Measurements from ENCODE around the gene KLF7. TPM values are rescaled to one million over a fixed set of nuclear protein-coding genes. Genes with fewer than 3 reads are reported as not detected.

KLF7 gene
- total RNA-seq, 1 donor from 2014 or later, result 35.8 TPM

DNA sequence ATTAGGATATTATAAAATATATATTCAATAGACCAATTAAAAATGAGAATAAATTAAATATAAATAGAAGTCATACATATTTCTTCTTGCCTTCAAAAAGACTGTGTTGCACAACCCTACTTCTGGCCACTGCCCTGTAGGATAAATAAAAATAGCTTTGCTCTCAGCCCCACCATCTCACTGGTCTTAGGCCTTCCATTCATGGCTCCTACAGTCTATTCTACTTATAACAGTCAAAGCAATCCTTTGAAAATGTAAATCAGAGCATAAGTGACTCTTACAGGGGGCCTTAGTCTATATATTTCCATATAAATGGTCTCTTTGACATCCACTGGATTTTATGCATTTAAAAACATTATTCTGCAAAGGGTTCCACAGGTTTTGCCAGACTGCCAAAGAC, 72.9 kb downstream of the KLF7 start:
- Histone ChIP-seq H3K27ac (no peak overlapping the region), H3K4me1 (peaks cover 17% of the 10 kb centered on the region), H3K9me3 (no peaks in the 10 kb centered on the region), H3K4me3 (no peak overlapping the region), H3K36me3 (no peaks in the 10 kb centered on the region), H3K27me3 (no peaks in the 10 kb centered on the region)
- TF ChIP-seq, protein P1, sequence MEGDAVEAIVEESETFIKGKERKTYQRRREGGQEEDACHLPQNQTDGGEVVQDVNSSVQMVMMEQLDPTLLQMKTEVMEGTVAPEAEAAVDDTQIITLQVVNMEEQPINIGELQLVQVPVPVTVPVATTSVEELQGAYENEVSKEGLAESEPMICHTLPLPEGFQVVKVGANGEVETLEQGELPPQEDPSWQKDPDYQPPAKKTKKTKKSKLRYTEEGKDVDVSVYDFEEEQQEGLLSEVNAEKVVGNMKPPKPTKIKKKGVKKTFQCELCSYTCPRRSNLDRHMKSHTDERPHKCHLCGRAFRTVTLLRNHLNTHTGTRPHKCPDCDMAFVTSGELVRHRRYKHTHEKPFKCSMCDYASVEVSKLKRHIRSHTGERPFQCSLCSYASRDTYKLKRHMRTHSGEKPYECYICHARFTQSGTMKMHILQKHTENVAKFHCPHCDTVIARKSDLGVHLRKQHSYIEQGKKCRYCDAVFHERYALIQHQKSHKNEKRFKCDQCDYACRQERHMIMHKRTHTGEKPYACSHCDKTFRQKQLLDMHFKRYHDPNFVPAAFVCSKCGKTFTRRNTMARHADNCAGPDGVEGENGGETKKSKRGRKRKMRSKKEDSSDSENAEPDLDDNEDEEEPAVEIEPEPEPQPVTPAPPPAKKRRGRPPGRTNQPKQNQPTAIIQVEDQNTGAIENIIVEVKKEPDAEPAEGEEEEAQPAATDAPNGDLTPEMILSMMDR (IDR thresholded peaks at IDR 0.05), result no peak
- TF ChIP-seq POLR2A (IDR thresholded peaks at IDR 0.05) (no peak), POLR2AphosphoS5 (IDR thresholded peaks at IDR 0.05; ENCODE audit: insufficient read depth in 1 of 2, low read depth in 1 of 2) (no peak)
- intact Hi-C loops (cut with DNase I), result no loop called here
- no peak for DNase-seq (ENCODE audit: extremely low spot score in 2 of 2)

DNA sequence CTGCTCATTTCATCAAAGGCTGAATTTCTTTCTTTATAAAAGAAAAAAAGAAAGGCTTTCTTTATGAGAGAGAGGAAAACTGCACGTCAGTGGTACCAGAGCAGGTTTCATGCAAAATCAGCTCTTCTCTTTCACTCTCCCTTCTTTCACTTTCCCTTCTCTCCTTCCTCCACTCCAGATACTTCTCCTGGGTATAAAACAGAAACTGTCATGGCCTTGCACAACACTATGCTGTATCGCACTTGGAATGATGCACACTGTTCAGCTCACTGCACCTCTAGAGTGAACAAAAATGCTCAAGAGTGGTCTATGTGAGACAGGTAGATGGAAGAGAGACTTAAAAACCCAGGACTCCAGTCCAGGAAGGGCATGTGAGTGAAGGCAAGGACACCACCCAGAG, 73.8 kb downstream of the KLF7 start:
- DNase-seq (ENCODE audit: extremely low spot score in 2 of 2), result no peak
- Histone ChIP-seq H3K27ac (no peak overlapping the region), H3K27me3 (no peaks in the 10 kb centered on the region), H3K9me3 (no peaks in the 10 kb centered on the region), H3K4me1 (peaks cover 17% of the 10 kb centered on the region), H3K36me3 (peaks cover 0 to 9% of the 10 kb centered on the region in 2 donors), H3K4me3 (no peak overlapping the region)
- intact Hi-C loops (cut with DNase I), result no loop called here
- TF ChIP-seq, protein P1 (IDR thresholded peaks at IDR 0.05), result no peak
- TF ChIP-seq POLR2A (IDR thresholded peaks at IDR 0.05), result no peak
- no peak for TF ChIP-seq POLR2AphosphoS5 (IDR thresholded peaks at IDR 0.05; ENCODE audit: insufficient read depth in 1 of 2, low read depth in 1 of 2)

DNA sequence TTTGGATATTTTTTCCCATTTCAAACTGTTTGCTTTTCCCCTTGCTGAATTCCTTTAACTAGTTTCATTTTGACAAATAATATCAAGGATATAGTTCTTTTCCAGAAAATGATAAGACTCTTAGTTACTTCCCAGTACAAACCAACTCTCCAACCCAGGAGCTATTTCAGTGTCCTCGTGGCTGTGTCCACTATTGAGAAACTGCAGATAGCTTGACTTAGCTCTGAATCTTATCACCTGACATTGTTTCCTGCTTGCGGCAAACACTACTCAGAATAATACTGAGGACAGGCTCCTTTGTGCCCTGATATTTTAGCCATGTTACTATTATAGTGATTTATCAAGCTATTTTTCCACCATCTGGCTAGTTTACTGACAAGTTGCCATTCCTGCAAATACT, 74.6 kb downstream of the KLF7 start:
- DNase-seq (ENCODE audit: extremely low spot score in 2 of 2), result no peak
- TF ChIP-seq, protein P1 (IDR thresholded peaks at IDR 0.05), result no peak
- TF ChIP-seq POLR2AphosphoS5 (IDR thresholded peaks at IDR 0.05; ENCODE audit: insufficient read depth in 1 of 2, low read depth in 1 of 2) (no peak), POLR2A (IDR thresholded peaks at IDR 0.05) (no peak)
- H3K4me1 ChIP-seq, result peaks cover 17% of the 10 kb centered on the region

GRCh38 chr2:207090389-207090788, 75.4 kb downstream of the KLF7 start:
- TF ChIP-seq, protein P1 (IDR thresholded peaks at IDR 0.05), result no peak
- TF ChIP-seq POLR2AphosphoS5 (IDR thresholded peaks at IDR 0.05; ENCODE audit: insufficient read depth in 1 of 2, low read depth in 1 of 2), result no peak
- no peak for TF ChIP-seq POLR2A (IDR thresholded peaks at IDR 0.05)
- DNase-seq (ENCODE audit: extremely low spot score in 2 of 2), result no peak
- peaks cover 17% of the 10 kb centered on the region for H3K4me1 ChIP-seq
- intact Hi-C loops (cut with DNase I), result no loop called here
- H3K9me3 ChIP-seq, result no peaks in the 10 kb centered on the region
- no peak overlapping the region for H3K27ac ChIP-seq
- H3K27me3 ChIP-seq, result no peaks in the 10 kb centered on the region
- H3K36me3 ChIP-seq, result peaks cover 0 to 17% of the 10 kb centered on the region in 2 donors
- no peak overlapping the region for H3K4me3 ChIP-seq

More for the DNA sequence above, 74.6 kb downstream of the KLF7 start:
- Histone ChIP-seq H3K4me3 (no peak overlapping the region), H3K27ac (no peak overlapping the region), H3K27me3 (no peaks in the 10 kb centered on the region), H3K9me3 (no peaks in the 10 kb centered on the region), H3K36me3 (peaks cover 0 to 13% of the 10 kb centered on the region in 2 donors)
- intact Hi-C loops (cut with DNase I), result no loop called here

DNA sequence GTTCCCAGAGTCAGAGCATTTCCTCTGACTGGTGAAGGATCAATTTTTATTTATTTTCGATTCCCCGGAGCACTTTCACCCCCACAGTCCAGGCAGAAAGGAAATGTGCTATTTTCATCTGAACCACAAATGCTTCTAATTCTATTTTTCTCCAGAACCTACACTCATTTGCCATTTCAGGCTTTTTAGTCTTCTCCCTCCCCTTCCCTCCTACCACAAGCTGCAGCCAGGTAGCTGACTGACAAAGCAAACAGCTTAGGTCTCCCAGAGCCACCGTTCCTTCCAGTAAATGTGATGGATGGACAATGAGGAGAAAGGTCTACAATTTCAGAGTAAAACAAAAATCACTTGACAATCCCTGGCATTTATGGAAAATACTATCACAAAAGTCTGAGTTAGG, 76.9 kb downstream of the KLF7 start:
- Histone ChIP-seq H3K27ac (no peak overlapping the region), H3K4me3 (no peak overlapping the region), H3K9me3 (no peaks in the 10 kb centered on the region), H3K4me1 (peaks cover 15% of the 10 kb centered on the region), H3K27me3 (no peaks in the 10 kb centered on the region), H3K36me3 (peaks cover 0 to 22% of the 10 kb centered on the region in 2 donors)
- TF ChIP-seq, protein P1 (IDR thresholded peaks at IDR 0.05), result no peak
- TF ChIP-seq POLR2A (IDR thresholded peaks at IDR 0.05), result no peak
- TF ChIP-seq POLR2AphosphoS5 (IDR thresholded peaks at IDR 0.05; ENCODE audit: insufficient read depth in 1 of 2, low read depth in 1 of 2), result no peak
- no peak for DNase-seq (ENCODE audit: extremely low spot score in 2 of 2)
- intact Hi-C loops (cut with DNase I), result no loop called here
